Occipital lobe (tissue), 3 donors: Measurements from ENCODE around the gene CSTB. TPM values are rescaled to one million over a fixed set of nuclear protein-coding genes. Genes with fewer than 3 reads are reported as not detected.

Experiments used
- DNase-seq: peaks from one replicate; lab custom pipeline; 2025; lab: John Stamatoyannopoulos, UW
- small RNA-seq: library from RNA; depleted of rRNA; stranded (forward); fragments of <200 nt; gene quantifications from one replicate; pipeline ENCODE3, GENCODE V24; 2014
- total RNA-seq: library from RNA; depleted of rRNA; stranded (reverse); fragments of >200 nt; gene quantifications from one replicate; pipeline ENCODE4 v1.2.3, GENCODE V29; 2014

CSTB gene
- total RNA-seq, 1 donor from 2014 or later = 7.5 TPM

DNA sequence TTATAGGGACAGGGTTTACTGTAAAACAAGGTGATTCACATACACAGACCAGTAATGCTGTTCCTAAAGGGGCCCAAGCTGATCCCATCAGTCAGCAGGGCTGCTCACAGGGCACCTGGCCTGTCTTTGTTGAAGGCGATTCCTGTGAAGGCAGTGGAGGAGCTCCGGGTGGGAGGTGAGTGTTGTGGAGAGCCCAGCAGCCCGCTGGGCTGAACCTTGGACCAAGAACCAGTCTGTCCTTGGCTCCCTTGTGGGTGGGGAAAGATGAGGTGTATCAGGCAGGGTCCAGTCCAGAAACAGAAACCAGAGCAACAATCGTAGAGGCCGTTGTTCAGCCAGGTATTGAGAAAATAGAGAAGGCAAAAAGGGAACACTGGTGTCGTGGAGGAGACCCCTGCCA, 44.6 kb downstream of the CSTB start:
- DNase-seq = no peak

DNA sequence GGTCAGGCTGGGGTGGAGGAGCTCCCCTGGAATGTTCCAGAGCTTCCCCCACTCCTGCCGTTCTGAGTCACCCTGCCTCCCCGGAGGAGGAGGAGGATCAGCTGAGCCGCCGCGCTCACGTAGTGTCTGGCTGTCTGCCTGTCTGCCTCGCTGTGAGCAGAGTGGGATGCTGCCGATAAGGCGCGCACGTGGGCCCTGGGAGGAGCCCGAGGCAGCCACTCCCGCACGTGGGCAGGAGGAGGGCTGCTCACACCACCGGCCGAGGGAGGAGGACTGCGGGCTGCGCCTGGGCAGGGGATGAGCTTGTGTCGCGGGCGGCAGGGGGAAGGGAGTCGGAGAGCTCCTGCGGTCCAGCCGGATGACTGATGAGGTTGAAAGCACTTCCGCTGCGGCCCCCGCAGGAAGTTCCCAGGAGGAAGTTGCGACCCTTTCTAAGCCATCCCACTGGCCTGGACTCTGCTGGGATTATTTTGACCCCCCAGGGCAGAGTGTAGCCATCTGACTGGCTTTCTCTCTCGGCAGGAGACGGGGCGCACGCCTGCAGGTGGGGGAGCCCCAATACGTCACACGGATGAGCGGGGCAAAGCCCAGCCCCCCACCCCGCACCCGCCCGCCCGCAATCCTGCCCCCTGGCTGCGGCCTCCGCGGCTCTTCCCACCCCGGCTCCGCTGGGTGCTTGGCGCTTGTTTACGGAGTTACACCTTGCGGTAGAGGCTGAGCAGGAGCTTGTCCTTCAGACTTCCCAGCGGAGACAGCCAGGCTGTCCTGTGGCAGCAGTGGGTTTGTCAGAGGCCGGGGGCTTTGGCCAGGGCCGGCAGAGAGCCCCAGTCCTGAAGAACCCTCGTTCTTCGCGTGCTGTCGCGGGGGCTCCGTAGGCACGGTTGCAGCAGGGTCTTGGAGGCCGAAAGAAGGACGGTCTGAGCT, 47.4 kb downstream of the CSTB start:
- DNase-seq = peak; percentile 96

DNA sequence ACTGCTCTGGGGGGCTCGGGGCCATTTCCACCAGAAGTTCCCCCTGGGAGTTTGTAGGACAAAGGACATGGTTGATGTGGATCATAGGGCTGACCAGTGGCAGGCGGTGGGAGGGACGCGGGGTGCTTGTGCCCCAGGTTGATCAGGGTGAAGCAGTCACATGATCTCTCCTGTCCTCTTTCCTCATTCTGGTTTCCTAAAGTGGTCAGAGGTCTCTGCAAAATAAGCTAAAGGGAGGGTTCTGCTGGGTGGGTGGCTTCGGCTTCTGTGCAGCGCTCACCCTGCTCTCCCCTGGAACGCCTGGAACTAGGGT, 48.0 kb downstream of the CSTB start:
- DNase-seq = no peak

DNA sequence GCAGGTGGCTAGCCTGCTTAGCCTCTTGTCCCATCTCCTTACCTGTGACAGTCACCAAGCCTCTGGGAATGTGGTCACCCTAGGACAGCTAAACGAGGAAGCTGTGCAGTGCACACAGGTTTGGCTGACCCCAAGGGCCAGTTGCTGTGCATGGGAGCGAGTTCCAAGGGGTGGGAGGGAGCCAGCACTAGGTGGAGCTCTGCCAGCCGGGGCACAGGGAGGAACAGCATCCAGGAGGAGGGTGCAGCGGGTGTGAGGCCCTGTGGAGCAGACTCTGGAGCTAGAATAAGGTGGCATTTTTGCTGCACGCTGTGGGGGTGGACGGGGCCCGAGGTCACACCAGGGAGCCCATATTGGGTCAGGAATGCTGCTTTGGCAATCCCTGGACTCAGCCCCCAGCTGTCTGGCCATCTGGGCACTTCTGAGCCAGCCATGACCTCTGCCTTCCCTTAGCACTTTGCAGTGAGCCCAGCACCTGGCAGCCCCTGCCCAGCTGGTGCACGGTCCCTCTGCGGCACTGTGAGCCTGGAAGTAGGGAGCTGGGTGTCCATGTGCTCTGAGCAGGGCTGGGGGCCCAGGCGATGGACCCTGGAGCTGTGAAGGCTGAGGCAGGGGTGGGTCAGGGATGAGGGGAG, 48.5 kb downstream of the CSTB start:
- DNase-seq = no peak

DNA sequence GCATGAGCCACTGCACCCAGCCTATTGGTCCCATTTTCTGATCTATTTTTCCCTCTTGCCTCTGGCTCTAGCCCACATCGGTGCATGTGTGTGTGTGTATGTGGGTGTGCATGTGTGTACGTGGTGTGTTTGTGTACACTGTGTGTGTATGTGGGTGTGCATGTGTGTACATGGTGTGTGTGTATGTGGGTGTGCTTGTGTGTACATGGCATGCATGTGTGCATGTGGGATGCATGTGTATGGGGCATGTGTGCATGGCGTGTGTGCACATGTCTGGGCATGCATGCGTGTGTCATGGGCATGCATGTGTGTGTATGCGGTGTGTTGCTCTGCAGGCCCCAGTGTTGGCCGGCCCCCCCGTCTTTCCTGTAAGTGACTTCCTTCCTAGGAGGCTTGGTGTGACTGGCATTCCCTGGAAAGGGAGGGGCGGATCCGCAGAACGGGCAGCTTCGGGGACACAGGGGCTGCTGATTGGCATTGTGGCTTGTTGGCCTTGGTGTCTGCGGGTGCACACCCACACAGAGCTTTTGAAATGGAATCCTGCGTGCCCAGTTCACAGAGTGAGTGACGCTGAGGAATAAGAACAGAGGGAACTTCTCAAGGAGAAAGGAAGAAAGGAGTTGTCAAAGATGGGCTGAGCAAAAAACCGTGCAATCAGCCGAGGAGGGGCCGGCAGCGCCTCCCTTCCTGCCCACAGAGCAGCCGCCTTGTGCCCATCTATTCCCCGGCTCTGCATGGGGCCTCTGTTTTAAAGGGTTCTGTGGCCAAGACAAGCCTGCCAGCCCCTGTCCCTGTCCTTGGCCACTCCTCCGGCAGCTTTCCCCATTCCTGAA, 49.2 kb downstream of the CSTB start:
- DNase-seq = peak; percentile 44

Small RNA genes within 50 kb of the gene (small RNA-seq; reads per million reads assigned to genes)
- not detected for gene AP001052.1

Other genes starting within 250 kb of the CSTB start
- 3.9 TPM for gene HSF2BP, start 116.8 kb downstream of the CSTB start, total RNA-seq
- gene RRP1B, start 116.7 kb downstream of the CSTB start, total RNA-seq = 24.0 TPM
- 31.4 TPM for gene PDXK, start 57.2 kb downstream of the CSTB start, total RNA-seq
- 14.0 TPM for gene RRP1, start 13.3 kb upstream of the CSTB start, total RNA-seq
- 34.9 TPM for gene AGPAT3, start 88.9 kb upstream of the CSTB start, total RNA-seq
- 23.1 TPM for gene TRAPPC10, start 236.0 kb upstream of the CSTB start, total RNA-seq